Activated T-cell treated with anti-CD3 and anti-CD28 coated beads, Interleukin-2, amount 50 U/mL, for 48 hours (primary cell): ENCODE data around the gene AOX1.
"Not testable (repeated sequence)": the region's sequence is repeated elsewhere in the genome, so short reads cannot be mapped to it uniquely, and the experiment has no call there.

Experiments used
- DNase-seq, 2 experiments: peaks; one replicate each; pipeline ENCODE4 v3.0.0-alpha.2; 2020

AOX1 gene

DNA sequence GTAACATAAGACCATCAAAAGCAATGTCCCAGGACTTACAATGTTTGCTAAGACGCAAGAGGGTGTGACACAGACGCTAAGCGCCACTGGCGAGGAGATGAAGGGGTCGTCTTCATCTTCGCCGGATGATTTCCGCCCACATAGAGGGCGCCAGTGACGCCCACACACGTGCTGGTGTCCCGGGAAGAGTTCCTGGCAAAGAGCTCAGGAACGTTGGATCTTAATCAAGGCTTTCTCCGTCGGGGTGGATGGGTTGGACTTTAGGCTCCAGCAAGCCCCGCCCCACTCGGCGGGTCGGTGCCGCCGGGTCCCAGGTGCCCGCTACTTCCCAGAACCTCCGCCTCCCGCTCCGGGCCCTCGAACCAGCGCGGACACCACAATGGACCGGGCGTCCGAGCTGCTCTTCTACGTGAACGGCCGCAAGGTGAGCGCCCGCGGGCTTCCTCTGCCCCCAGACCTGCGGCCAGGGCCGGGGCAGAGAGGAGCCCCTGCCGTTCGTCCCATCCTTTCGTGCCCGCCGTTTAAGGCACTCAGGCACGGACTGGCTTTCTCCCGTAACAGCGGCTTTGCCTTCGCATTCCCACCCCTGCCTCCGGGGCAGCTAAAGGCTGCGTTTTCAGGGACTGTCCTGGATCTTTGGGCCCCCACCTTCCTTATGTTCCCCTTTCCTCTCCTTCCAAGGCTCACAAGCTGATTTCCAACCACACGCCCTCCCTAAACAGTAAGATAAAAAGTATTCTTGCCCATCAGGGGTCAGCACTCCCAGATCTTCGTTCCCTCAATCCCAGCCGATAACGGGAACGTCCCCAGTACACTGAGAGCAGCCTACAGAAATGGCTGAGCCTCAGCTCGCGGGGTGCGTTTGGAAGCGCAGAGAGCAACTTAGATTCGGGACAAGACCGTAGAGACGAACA is at the start of gene AOX1:
Gene AOX1, plus strand, starts transcription at position 285 of the 914 bp plus-strand sequence. Its CDS starts 95 bp downstream, at position 380.
- DNase-seq: peak; percentile 38 to 53

DNA sequence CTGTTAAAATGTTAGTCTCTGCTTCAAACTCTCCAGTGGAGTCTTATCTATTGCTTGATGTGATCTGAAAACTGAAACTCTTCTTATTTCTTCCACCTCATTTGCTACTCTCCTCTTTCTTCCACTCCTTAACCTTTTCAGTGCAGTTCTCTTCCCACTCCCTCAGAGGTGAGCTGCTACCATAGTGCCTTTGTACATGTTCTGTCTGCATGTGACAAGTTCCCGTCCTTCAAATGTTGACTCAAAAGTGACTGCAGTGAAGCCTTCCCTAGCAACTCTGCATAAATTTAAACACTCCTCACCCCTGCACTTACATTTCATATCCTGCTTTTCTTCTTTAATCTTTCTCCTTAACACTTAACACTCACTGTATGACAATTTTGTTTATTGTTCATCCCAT is 47.7 kb upstream of the AOX1 start:
- DNase-seq: no peak

- DNase-seq: no peak
Observed at GRCh38 chr2:200540793-200541192, 45.0 kb upstream of the AOX1 start.

DNA sequence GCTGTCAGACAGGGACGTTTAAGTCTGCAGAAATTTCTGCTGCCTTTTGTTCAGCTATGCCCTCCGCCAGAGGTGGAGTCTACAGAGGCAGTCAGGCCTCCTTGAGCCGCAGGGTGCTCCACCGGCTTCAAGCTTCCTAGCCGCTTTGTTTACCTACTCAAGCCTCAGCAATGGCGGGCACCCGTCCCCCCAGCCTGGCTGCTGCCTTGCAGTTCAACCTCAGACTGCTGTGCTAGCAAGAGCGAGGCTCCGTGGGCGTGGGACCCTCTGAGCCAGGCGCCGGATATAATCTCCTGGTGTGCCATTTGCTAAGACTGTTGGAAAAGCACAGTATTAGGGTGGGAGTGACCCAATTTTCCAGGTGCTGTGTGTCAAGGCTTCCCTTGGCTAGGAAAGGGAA is 19.2 kb upstream of the AOX1 start:
- DNase-seq: not testable (repeated sequence)

DNA sequence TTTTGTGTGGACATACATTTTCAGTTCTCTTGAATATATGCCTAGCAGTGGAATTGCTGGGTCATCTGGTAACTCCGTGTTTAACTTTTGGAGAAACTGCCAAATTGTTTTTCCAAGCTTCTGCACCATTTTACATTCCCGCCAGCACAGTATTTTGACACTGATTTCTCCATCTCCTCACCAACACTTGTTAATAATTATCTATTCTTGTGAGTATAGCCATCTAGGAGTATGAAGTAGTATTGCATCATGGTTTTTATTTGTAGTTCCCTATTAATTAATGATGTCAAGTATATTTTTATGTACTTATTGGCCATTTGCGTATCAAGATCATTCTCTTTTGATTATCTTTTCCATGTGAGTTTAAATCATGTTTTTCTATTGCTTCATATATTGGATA is 17.9 kb upstream of the AOX1 start:
- DNase-seq: no peak

GRCh38 chr2:200575957-200576356 is 9.9 kb upstream of the AOX1 start:
- no peak for DNase-seq

DNA sequence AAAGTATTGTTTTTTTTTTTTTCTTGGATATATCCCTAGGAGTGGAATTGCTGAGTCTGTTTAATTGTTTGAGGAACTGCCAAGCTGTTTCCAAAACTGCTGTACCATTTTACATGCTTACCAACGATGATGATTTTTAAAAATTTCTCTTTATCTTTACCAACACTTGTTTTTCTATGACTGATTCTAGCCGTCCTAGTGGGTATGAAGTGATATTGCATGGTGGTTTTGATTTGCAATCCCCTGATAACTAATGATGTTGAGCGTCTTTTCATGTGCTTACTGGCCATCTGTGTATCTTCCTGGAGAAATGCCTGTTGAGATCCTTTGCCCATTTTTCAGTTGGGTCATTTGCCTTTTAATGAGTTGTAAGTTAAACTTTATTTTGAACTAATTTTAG is 8.8 kb upstream of the AOX1 start:
- no peak for DNase-seq

DNA sequence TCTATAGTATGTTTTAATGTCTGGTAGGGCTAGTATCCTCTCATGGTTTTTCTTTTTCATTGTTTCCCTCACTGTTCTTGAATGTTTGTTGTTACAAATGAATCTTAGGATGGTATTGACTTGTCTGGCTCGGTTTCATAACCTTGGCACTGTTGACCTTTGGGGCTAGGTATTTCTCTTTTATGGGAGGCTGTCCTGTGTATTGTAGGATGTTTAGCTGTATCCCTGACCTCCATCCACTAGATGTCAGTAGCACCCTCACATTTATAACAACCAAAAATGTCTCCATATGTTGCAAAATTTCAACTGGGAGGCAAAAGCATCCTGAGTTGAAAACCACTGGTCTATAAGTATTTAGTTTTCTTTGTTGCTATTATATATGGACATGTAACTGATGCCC is 7.0 kb upstream of the AOX1 start:
- DNase-seq: no peak

DNA sequence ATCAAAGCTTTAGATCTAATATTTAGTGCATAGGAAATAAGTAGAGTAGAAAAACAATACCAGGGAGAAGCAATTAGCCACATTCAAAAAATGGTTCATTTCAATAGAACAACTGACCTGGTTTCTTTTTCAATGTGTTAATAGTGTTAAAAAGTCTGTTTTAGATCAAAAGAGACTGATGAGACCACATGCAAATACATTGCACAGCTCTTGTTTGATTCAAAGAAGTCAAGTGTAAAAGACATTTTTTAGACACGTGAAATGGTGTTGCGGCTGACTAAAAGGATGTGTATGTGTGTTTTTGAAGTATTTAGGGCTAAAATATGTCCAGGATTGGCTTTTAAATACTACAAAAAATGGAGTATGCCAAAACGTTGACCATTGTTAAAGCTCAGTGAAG is 1.2 kb upstream of the AOX1 start:
- DNase-seq: no peak

DNA sequence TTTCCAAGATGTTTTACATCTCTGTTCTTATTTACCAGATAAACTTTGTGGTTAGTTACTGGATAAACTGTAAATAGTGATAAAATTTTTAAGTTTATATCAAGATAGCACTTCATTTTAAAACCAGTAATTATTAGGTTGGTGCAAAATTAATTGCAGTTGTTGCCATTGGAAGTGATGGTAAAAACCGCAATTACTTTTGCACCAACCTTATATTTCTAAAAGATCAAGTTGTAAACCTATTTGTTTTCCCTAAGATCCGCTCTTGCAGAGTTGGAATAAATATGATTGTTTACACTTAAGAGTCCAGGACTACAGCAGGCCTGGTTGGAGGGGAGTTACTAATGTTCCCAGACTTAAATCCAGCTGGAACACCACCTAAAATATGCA is 479 bp upstream of the AOX1 start:
- no peak for DNase-seq

DNA sequence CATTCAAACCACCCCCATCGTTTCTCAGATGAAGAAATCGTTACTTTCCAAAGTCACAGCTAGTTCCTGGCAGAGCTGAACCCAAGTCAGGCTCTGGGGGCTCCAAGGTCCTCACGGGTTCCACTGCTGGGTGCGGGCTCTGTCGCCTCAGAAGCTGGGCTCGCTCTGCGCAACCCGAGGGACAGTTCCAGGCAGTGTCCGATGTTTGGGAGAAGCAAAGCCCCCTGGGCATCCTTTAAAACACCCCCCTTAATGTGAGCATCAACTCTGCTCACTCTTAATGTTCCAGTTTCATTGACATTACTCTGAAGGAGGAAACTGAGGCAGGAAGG is 796 bp downstream of the AOX1 start:
- DNase-seq: no peak

- DNase-seq: no peak
Observed at GRCh38 chr2:200587007-200587616, 1.3 kb downstream of the AOX1 start.

- DNase-seq: no peak
Observed at GRCh38 chr2:200588076-200588678, 2.4 kb downstream of the AOX1 start.

DNA sequence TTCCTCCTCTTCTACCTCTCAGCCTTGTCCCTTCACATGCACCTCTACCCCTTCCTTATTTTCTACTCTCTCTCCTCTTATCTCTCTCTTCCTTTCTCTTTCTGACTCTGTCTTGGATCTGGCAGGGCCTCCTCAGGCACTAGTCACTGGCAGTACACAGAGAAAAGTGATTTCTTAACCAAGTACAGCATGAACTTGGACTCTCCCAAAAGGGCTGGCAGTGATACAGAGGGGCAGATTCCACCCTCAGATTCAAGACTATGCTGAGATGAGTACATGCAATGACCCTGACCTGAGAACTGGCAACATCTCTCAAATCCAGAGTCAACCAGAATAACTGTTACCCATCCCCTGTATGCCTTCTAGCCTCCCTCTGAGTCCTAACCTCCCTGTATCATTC is 4.3 kb downstream of the AOX1 start:
- DNase-seq: no peak

DNA sequence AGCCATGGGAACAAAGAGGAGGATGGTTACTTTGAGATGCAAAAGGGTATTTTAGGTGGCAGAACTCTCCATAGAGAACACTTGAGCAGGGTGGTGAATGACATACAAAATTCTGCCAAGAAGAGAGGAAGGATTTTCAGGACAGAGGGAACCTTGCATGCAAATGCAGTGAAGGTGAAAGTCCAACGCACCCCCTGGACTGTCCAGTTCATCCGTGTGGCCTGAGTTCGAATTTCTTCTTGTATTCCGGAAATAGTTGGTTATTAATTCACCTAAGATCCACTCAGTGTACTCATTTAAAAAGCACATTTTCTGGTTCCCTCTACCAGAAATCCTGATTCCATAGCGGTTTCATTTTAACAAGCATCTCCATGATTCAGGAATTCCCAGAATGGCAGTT is 5.5 kb downstream of the AOX1 start:
- DNase-seq: no peak

DNA sequence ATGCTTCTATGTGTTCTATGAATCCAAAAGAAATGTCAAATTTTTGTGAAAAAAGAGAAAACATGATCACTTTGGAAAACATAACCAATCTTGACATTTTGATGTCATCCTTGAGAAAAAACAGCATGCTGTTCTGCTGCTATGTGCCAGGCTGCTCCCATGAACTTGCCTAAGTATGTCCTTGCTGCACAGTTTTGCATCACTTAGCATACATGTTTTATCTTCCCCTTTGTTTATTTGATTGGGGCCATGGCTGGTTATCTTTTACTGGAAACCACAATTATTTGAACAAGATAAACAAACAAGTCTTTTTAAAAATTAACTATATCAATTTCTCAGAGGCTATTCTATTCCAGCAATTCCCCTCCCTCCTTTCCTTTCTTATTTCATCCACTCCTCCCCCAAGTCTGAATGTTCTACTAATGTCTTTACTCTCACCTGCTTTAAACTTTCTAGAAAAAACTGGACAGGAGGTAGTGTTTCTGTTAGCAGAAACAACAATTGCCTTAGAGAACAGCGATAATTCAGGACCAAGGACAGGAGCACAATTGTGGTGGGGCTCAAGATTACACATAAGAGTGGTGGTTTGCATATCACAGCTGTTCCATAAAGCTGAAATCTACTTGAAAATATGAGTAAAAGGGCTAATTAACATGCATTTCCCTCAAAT is 6.7 kb downstream of the AOX1 start:
- no peak for DNase-seq

DNA sequence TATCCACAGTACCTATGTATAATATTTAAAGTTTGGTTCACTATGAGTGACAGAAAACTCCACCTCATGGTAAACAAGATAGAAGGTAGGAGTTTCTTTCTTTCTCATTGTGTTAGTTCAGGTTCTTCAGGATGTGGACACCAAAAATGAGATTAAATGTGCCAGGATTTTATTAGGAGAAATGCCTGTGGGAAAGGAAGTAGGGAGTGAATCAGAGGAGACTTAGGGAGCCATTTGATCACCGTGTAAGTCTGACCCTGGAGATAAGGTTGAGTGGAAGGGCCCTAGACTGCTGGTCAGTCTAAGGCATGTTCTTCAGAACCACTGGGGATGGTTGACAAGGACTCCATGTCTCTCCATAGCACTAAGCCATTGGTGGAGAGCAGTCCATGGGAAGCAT is 8.1 kb downstream of the AOX1 start:
- DNase-seq: no peak

- no peak for DNase-seq
Observed at GRCh38 chr2:200595913-200596312, 10.1 kb downstream of the AOX1 start.

GRCh38 chr2:200596774-200597570 is 11.2 kb downstream of the AOX1 start:
- DNase-seq: no peak

DNA sequence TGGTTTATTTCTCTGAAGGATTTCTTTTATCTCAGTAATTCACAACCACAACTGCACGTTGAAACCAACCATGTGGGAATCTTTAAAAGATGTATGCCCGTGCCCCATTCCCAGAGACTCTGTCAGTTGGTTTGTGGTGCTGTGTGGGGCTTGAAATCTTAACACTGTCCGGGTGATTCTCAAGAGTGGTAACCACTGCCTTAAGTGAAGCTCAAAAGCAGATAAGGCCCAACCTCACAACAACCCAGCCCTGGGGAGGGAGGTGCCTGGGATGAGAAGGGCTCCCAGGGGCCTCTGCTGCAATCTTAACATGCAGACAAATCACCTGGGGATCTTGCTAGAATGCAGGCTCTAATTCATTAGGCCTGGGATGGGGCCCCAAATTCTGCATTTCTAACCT is 13.4 kb downstream of the AOX1 start:
- DNase-seq: no peak

DNA sequence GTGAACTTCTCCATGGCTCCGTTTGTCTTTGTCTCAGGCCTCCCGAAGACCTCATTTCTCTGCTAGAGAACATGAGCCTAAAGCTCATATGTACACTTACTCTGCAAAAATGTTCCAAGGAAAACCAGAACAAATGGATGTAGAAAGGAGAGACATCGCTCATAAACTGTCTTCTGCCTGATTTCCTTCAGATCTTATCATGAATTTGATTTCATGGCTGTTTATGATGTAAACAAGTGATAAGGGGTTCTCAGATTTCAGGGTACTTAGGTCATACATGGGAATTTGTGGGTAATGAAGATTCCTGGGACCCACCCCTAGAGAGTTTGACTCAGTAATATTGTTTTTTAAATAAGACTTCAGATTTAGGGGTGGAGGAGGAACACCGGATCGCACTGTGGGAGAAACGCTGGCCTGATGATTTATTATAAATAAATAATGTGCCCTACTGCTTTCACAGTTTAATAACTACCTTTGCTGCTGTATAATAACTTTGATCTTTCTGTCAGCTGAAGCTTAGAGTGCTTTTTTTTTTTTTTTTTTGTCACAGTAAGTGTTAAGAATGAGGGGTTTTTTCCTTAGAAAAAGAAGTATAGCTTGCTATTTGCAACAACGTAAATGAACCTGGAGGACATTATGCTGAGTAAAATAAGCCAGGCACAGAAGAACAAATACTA is 14.9 kb downstream of the AOX1 start:
- DNase-seq: no peak

DNA sequence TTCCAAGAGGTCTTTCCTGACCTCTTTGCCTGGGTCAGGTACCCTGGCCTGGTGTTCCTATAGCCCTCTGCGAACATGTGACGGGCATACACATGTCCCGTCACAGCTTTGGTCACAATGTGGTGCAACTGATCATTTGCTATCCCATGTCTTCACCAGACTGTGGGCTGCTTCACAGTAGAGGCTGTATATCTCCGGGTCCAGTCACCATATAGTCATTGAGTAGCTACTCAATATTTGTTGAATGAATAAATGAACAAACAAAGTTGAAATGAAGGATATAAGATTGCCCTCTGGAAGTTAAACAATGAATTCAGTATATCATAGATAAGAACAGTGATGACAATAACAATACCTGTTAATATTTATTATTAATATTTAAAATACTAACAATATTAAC is 16.8 kb downstream of the AOX1 start:
- no peak for DNase-seq
